Nephron (organoid): Measurements from ENCODE around the gene GPS1.

ENCODE experiments used
- H3K27ac Mint-ChIP-seq, 3 experiments: 2 replicates each; pipeline ENCODE4 v1.8.0; 2020; ENCODE audit warnings: mixed read lengths in 3 of 3, mild to moderate bottlenecking in 2 of 3, moderate library complexity in 1 of 3
- H3K27me3 Mint-ChIP-seq: 2 replicates; pipeline ENCODE4 v1.8.0; 2021; ENCODE audit warnings: low read depth, mild to moderate bottlenecking, moderate library complexity, mixed read lengths
- H3K36me3 Mint-ChIP-seq: 2 replicates; pipeline ENCODE4 v1.8.0; 2020; ENCODE audit warnings: low read depth, mixed read lengths
- H3K4me1 Mint-ChIP-seq: 2 replicates; pipeline ENCODE4 v1.8.0; 2020; ENCODE audit warnings: mixed read lengths
- H3K4me3 Mint-ChIP-seq, 3 experiments: 2 replicates each; pipeline ENCODE4 v1.8.0; 2020; ENCODE audit warnings: mild to moderate bottlenecking in 3 of 3, mixed read lengths in 3 of 3, moderate library complexity in 2 of 3
- H3K9me3 Mint-ChIP-seq: 2 replicates; pipeline ENCODE4 v1.8.0; 2020; ENCODE audit warnings: mixed read lengths
- TF ChIP-seq, protein P1 (sequence below), 3 experiments: fragments of 200-600 bp; sonication (generic); IDR thresholded peaks; one replicate each; pipeline ENCODE4 v1.5.0; 2021; ENCODE audit warnings: antibody characterized with exemption in 3 of 3; ENCODE audit not compliant: unreplicated experiment in 3 of 3

GPS1 gene

GRCh38 chr17:82060001-82060380 is 8.3 kb downstream of the GPS1 start:
- Mint-ChIP-seq H3K9me3 (no peaks in the 10 kb centered on the region), H3K27ac (no peak overlapping the region), H3K36me3 (peaks cover 10% of the 10 kb centered on the region), H3K4me3 (peak overlapping the region in 1 of 3 experiments; percentile 58), H3K27me3 (no peaks in the 10 kb centered on the region), H3K4me1 (no peaks in the 10 kb centered on the region)
- TF ChIP-seq, protein P1, sequence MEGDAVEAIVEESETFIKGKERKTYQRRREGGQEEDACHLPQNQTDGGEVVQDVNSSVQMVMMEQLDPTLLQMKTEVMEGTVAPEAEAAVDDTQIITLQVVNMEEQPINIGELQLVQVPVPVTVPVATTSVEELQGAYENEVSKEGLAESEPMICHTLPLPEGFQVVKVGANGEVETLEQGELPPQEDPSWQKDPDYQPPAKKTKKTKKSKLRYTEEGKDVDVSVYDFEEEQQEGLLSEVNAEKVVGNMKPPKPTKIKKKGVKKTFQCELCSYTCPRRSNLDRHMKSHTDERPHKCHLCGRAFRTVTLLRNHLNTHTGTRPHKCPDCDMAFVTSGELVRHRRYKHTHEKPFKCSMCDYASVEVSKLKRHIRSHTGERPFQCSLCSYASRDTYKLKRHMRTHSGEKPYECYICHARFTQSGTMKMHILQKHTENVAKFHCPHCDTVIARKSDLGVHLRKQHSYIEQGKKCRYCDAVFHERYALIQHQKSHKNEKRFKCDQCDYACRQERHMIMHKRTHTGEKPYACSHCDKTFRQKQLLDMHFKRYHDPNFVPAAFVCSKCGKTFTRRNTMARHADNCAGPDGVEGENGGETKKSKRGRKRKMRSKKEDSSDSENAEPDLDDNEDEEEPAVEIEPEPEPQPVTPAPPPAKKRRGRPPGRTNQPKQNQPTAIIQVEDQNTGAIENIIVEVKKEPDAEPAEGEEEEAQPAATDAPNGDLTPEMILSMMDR (IDR thresholded peaks at IDR 0.05; ENCODE audit: unreplicated experiment in 3 of 3), result no peak

DNA sequence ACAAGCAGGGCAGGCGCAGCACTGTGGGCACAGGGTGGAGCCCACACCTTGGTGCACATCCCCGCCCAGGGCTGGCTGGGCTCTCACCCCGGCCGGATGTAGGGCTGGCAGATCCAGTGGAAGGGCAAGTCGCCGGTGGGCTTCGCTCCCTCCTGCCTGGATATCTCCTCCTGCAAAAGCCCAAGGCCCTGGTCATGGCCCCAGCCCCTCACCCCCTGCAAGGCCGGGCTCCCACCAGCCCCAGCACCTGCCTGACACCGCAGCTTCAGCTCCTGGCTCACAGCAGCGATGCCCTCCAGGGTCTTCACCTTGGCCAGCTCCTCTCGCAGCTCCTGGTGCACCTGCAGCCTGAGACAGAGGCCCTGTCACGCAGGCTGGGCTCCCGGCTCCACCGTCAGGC is 8.9 kb downstream of the GPS1 start:
- Mint-ChIP-seq H3K36me3 (peaks cover 9% of the 10 kb centered on the region), H3K27ac (no peak overlapping the region), H3K27me3 (no peaks in the 10 kb centered on the region), H3K4me1 (no peaks in the 10 kb centered on the region), H3K4me3 (no peak overlapping the region), H3K9me3 (no peaks in the 10 kb centered on the region)
- TF ChIP-seq, protein P1 (IDR thresholded peaks at IDR 0.05; ENCODE audit: unreplicated experiment in 3 of 3), result no peak

DNA sequence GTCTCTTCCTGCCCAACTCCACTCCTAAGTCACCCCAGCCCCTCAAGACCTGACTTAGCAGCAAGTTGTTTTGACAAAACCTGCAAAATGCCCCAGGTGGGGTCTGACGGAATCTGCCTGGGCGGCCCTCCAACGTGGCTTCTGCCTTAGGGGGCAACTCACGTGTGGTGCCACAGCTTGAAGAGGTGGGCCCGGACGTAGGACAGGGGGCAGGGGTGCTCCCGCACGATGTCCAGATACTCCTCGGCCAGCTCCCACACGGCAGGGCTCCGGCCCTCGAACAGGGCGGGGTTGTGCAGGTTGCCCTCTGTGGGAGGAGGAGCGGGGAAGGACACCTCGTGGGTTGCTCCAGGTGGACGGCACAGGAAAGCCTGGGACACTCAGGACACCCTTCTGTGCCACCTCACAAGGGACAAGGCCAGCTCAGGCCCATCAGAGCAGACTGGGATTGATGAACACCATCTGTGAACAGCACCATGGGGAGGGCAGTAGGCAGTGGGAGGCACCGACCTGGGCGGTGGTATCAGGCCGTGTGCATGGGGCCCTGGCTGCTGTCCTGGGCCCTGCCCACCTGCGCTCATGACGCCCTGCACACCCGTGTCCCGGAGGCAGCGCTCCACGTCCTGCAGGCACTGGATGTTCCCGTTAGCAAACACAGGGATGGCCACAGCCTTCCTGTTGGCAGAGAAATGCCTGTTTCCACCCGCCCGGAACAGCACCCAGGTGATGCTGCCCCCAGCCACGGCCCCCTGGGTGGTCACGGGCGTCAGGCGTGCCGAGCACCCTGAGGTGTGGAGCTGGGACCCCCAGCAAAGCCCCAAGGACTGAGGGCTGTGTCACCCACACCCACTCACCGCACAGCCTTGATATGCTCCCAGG is 9.6 kb downstream of the GPS1 start:
- no peaks in the 10 kb centered on the region for H3K27me3 Mint-ChIP-seq
- H3K9me3 Mint-ChIP-seq, result no peaks in the 10 kb centered on the region
- TF ChIP-seq, protein P1 (IDR thresholded peaks at IDR 0.05; ENCODE audit: unreplicated experiment in 3 of 3), result no peak
- peaks cover 9% of the 10 kb centered on the region for H3K36me3 Mint-ChIP-seq
- no peak overlapping the region for H3K27ac Mint-ChIP-seq
- H3K4me1 Mint-ChIP-seq, result no peaks in the 10 kb centered on the region
- no peak overlapping the region for H3K4me3 Mint-ChIP-seq

DNA sequence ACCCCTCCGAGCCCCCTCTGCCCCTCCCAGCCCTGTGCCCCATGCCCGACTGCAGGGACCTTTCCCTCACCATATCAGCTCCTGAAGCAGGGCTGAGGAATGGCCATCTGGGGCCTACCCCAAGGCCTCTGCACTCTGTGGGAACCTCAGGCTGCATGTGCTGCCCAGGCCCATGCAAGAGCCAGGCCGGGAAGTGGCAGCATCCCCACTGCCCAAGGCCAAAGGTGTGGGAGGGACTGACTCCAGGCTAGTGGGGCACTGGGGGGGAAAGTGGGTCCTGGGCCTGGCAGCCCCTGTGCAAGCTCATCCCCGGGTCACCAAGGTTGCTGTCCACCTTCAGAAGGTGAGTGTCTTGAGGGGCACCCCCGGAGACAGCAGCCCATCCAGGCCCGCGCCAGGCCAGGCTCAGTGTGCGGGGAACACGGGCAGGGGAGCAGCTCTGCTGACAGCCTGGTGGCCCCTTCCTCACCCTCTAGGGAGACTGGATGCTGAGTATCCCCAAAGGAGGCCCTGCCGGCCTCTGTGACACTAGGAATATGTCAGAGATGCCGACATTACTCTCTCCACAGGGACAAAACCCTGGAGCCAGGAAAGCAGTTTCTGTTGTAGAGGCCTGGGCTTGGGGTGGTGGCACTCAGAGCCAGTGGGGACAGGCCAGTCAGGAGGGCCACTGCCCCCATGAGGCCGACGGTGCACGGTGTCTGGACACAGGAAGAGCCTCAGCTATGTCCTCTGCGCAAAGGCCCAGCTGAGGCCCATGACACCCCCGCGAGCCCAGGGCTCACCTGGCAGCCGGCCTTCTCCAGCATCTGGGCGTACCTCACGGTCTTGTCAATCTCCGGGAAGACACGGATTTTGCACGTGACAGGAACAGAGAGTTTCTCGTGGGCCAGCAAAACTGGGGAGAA is 10.6 kb downstream of the GPS1 start:
- no peaks in the 10 kb centered on the region for H3K27me3 Mint-ChIP-seq
- no peaks in the 10 kb centered on the region for H3K9me3 Mint-ChIP-seq
- H3K27ac Mint-ChIP-seq, result no peak overlapping the region
- peaks cover 9% of the 10 kb centered on the region for H3K36me3 Mint-ChIP-seq
- no peaks in the 10 kb centered on the region for H3K4me1 Mint-ChIP-seq
- TF ChIP-seq, protein P1 (IDR thresholded peaks at IDR 0.05; ENCODE audit: unreplicated experiment in 3 of 3), result no peak
- H3K4me3 Mint-ChIP-seq, result peak overlapping the region; percentile 32 to 63 (median 44)

DNA sequence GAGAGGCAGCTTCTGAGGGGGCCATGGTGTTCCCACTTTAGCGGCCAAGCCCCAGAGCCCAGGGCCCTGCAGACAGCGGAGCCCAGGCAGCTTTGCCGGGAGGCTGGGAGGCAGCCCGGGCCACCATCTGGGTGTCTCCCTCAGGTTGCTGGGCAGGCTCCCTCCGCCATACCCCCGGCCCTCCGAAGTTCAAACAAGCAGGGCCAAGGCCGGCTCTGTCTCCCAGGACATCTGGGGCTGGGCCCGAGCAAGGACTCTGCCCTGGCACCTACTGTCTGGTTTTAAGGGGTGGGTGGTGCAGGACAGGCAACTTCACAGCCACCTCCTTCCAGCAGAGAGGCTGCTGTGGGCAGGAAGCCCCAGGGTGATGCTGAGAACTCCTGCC is 11.3 kb downstream of the GPS1 start:
- H3K4me1 Mint-ChIP-seq, result no peaks in the 10 kb centered on the region

More for the DNA sequence above, 11.3 kb downstream of the GPS1 start:
- H3K9me3 Mint-ChIP-seq, result no peaks in the 10 kb centered on the region
- no peak overlapping the region for H3K4me3 Mint-ChIP-seq
- no peaks in the 10 kb centered on the region for H3K27me3 Mint-ChIP-seq
- no peak overlapping the region for H3K27ac Mint-ChIP-seq
- TF ChIP-seq, protein P1 (IDR thresholded peaks at IDR 0.05; ENCODE audit: unreplicated experiment in 3 of 3), result no peak
- peaks cover 5% of the 10 kb centered on the region for H3K36me3 Mint-ChIP-seq
